Naive thymus-derived CD8-positive, alpha-beta T cell (primary cell): ENCODE data around the gene TBC1D24. TPM values are rescaled to one million over a fixed set of nuclear protein-coding genes. Genes with fewer than 3 reads are reported as not detected.
A peak's percentile ranks its signal among the peaks of the same experiment; 100 is the strongest.

ENCODE experiments used
- ATAC-seq, 2 donors: fragments of 150-1000 bp; cut with Tn5 transposase in 1 of 2; sonication (Bioruptor Pico), chemical (Tn5 transposase) in 1 of 2; 1 replicate in 1 of 2; 2 replicates in 1 of 2; pipeline ENCODE4 v1.10.0; 2021; ENCODE audit warnings: mild to moderate bottlenecking in 2 of 2, moderate library complexity in 2 of 2
- POLR2A ChIA-PET: fragments of 350-600 bp; sonication (Branson Sonifier 250); formaldehyde crosslinking; loops from one replicate; lab custom pipeline; 2021; ENCODE audit warnings: antibody characterized with exemption; lab: Charles Lee
- DNase-seq, 10 donors: peaks; one replicate each; pipeline versions ENCODE4 v3.0.0 to v3.0.0-alpha.2; 2020 to 2022
- H3K27ac Mint-ChIP-seq, 10 donors: one replicate each; pipeline ENCODE4 v1.8.0; 2020 to 2022; ENCODE audit warnings: mild to moderate bottlenecking in 10 of 10, mixed read lengths in 10 of 10, moderate library complexity in 4 of 10, inconsistent platforms in 1 of 10
- H3K27me3 Mint-ChIP-seq, 5 donors: one replicate each; pipeline ENCODE4 v1.8.0; 2021 to 2022; ENCODE audit warnings: mixed read lengths in 5 of 5
- H3K36me3 Mint-ChIP-seq, 3 donors: one replicate each; pipeline ENCODE4 v1.8.0; 2020 to 2022; ENCODE audit warnings: mixed read lengths in 3 of 3, mild to moderate bottlenecking in 2 of 3, inconsistent platforms in 1 of 3
- H3K4me1 Mint-ChIP-seq, 4 donors: one replicate each; pipeline ENCODE4 v1.8.0; 2021 to 2022; ENCODE audit warnings: mixed read lengths in 4 of 4
- H3K4me3 Mint-ChIP-seq, 10 donors: one replicate each; pipeline ENCODE4 v1.8.0; 2020 to 2022; ENCODE audit warnings: mild to moderate bottlenecking in 10 of 10, mixed read lengths in 10 of 10, moderate library complexity in 6 of 10, inconsistent platforms in 1 of 10
- H3K9me3 Mint-ChIP-seq, 9 donors: one replicate each; pipeline ENCODE4 v1.8.0; 2020 to 2022; ENCODE audit warnings: mixed read lengths in 9 of 9, mild to moderate bottlenecking in 3 of 9, inconsistent platforms in 1 of 9, moderate library complexity in 1 of 9
- polyA plus RNA-seq, 3 donors: library from polyadenylated mRNA; unstranded; fragments of 300-500 nt; fragmentation: Illumina TruSeq; gene quantifications; one replicate each; pipeline ENCODE4 v1.2.3, GENCODE V29; 2021
- total RNA-seq, 8 experiments: library from RNA in 2 of 8; stranded (reverse) in 2 of 8; gene quantifications; one replicate each; pipeline ENCODE4 v1.2.3 and lab custom pipeline; 2021 to 2026

The TBC1D24 gene
- total and polyA plus RNA-seq, 5 experiments from 2014 or later: 2.6 to 17.3 (median 3.0) TPM

DNA sequence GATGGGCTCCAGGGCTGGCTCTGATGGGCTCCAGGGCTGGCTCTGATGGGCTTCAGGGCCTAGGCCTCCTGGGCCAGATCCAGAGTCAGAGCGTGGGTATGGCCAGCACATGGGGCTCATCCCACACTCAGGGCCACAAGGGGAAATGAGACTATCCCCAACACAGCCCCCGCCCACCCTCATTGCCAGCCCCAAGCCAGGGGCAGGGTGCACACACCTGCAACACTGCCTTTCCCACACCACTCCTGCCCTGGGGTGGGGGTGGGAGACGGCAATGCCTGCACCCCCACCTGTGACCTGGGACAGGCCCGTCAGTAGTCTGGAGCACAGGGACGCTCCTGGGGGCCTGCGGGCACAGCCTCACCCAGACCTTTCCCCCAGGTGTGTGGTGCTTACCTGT is 24.5 kb downstream of the TBC1D24 start:
- DNase-seq (no peak), ATAC-seq (no peak)
- no peak overlapping the region for H3K4me3 Mint-ChIP-seq
- no peaks in the 10 kb centered on the region for H3K27me3 Mint-ChIP-seq
- no peak overlapping the region for H3K27ac Mint-ChIP-seq
- no peaks in the 10 kb centered on the region for H3K9me3 Mint-ChIP-seq
- peaks cover 0 to 7% (median 5%) of the 10 kb centered on the region in 3 donors for H3K36me3 Mint-ChIP-seq
- POLR2A ChIA-PET: interaction anchor here (2.9 kb wide), 1 partner anchor 14 kb away, joined by 13 read pairs; the partner anchor contains the start of gene ATP6V0C
- peaks cover 0 to 2% (median under 1%) of the 10 kb centered on the region in 4 donors for H3K4me1 Mint-ChIP-seq

GRCh38 chr16:2499890-2500429 is 25.0 kb downstream of the TBC1D24 start:
- Mint-ChIP-seq H3K4me1 (peaks cover 0 to 2% (median under 1%) of the 10 kb centered on the region in 4 donors), H3K27me3 (no peaks in the 10 kb centered on the region), H3K9me3 (no peaks in the 10 kb centered on the region), H3K4me3 (no peak overlapping the region), H3K36me3 (peaks cover 0 to 7% (median 5%) of the 10 kb centered on the region in 3 donors), H3K27ac (no peak overlapping the region)
- ATAC-seq (no peak), DNase-seq (no peak)
- POLR2A ChIA-PET: interaction anchor here (0.6 to 2.9 kb wide), 2 partner anchors 14 to 25 kb away, joined by 3 to 13 read pairs; partner anchors contain the start of gene ATP6V0C

- Mint-ChIP-seq H3K9me3 (no peaks in the 10 kb centered on the region), H3K27ac (no peak overlapping the region), H3K36me3 (peaks cover 0 to 7% (median 5%) of the 10 kb centered on the region in 3 donors), H3K4me1 (peaks cover 0 to 2% (median under 1%) of the 10 kb centered on the region in 4 donors), H3K4me3 (no peak overlapping the region), H3K27me3 (no peaks in the 10 kb centered on the region)
- POLR2A ChIA-PET: interaction anchor here (0.6 to 2.9 kb wide), 7 partner anchors 13 to 483 kb away, joined by 3 to 13 read pairs (median 5); partner anchors contain the start of genes ABCA3, ATP6V0C and TRAF7
- no peak for DNase-seq
- ATAC-seq: no peak
Observed at GRCh38 chr16:2500430-2500917, 25.5 kb downstream of the TBC1D24 start.

- Mint-ChIP-seq H3K4me3 (no peak overlapping the region), H3K4me1 (peaks cover 0 to 2% (median under 1%) of the 10 kb centered on the region in 4 donors), H3K27me3 (no peaks in the 10 kb centered on the region), H3K9me3 (no peaks in the 10 kb centered on the region), H3K27ac (no peak overlapping the region), H3K36me3 (peaks cover 0 to 7% (median 5%) of the 10 kb centered on the region in 3 donors)
- DNase-seq (peak; percentile 65 to 86 (median 80)), ATAC-seq (peak; percentile 97 to 99)
- POLR2A ChIA-PET: interaction anchor here (0.6 to 2.9 kb wide), 7 partner anchors 12 to 484 kb away, joined by 3 to 13 read pairs (median 5); partner anchors contain the start of genes ABCA3, ATP6V0C and TRAF7
Observed at GRCh38 chr16:2500918-2501750, 26.2 kb downstream of the TBC1D24 start.

GRCh38 chr16:2501946-2502895 is 27.3 kb downstream of the TBC1D24 start:
- Mint-ChIP-seq H3K27ac (peak overlapping the region in 1 of 10 donors; percentile 24), H3K36me3 (peaks cover 0 to 5% (median 5%) of the 10 kb centered on the region in 3 donors), H3K4me1 (peaks cover 0 to 5% (median 2%) of the 10 kb centered on the region in 4 donors), H3K4me3 (no peak overlapping the region), H3K27me3 (no peaks in the 10 kb centered on the region), H3K9me3 (no peaks in the 10 kb centered on the region)
- ATAC-seq: no peak
- no peak for DNase-seq
- POLR2A ChIA-PET: interaction anchor here (1.6 to 2.9 kb wide), 3 partner anchors 11 to 348 kb away, joined by 7 to 13 read pairs (median 9); partner anchors contain the start of genes ATP6V0C and TRAF7

GRCh38 chr16:2505695-2506094 is 30.8 kb downstream of the TBC1D24 start:
- Mint-ChIP-seq H3K4me1 (peaks cover 0 to 31% (median 2%) of the 10 kb centered on the region in 4 donors), H3K27me3 (no peaks in the 10 kb centered on the region), H3K9me3 (no peaks in the 10 kb centered on the region), H3K36me3 (no peaks in the 10 kb centered on the region), H3K4me3 (no peak overlapping the region), H3K27ac (peak overlapping the region in 3 of 10 donors; percentile 11 to 44 (median 36))
- POLR2A ChIA-PET: no interaction called here
- ATAC-seq (no peak), DNase-seq (no peak)

DNA sequence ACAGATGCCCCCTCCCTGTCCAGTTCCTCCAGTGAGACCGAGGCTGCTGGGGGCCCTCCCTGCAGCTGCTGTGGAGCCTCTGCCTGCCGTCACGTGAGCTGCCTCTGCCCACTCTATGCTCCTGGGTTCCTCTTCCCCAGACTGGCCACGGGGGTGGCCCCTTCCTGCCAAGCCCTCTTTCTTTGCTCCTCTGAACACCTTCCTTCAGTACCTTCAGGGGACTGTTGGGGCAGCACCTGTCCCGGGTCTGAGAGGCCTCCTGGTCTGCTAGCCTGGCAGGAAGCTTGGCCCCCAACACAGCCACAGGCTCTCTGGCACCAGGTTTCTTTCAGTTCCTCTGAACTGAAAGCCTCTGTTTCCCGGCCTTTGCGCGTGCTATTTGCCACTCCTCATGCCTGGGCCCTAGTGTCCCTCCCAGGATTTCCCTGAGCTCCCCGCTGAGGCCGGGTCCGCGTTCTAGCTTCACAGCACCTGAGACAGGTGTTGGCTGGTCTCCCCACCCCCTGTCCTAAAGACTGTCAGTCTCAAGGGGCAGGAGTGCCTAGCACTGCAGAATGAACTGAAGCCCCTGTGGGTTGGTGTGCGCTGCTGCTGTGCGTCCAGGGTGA is 32.2 kb downstream of the TBC1D24 start:
- H3K9me3 Mint-ChIP-seq: no peaks in the 10 kb centered on the region
- DNase-seq: no peak
- H3K4me3 Mint-ChIP-seq: peak overlapping the region in 1 of 10 donors; percentile 32
- H3K27me3 Mint-ChIP-seq: no peaks in the 10 kb centered on the region
- POLR2A ChIA-PET: no interaction called here
- H3K36me3 Mint-ChIP-seq: no peaks in the 10 kb centered on the region
- peaks cover 0 to 38% (median 4%) of the 10 kb centered on the region in 4 donors for H3K4me1 Mint-ChIP-seq
- H3K27ac Mint-ChIP-seq: peak overlapping the region in 2 of 10 donors; percentile 52 to 75
- ATAC-seq: peak; percentile 14 to 72

- peaks cover 4 to 43% (median 8%) of the 10 kb centered on the region in 4 donors for H3K4me1 Mint-ChIP-seq
- H3K27ac Mint-ChIP-seq: peak overlapping the region in 1 of 10 donors; percentile 75
- POLR2A ChIA-PET: no interaction called here
- no peaks in the 10 kb centered on the region for H3K9me3 Mint-ChIP-seq
- no peak for DNase-seq
- H3K36me3 Mint-ChIP-seq: no peaks in the 10 kb centered on the region
- no peak for ATAC-seq
- H3K27me3 Mint-ChIP-seq: no peaks in the 10 kb centered on the region
- H3K4me3 Mint-ChIP-seq: peak overlapping the region in 1 of 10 donors; percentile 32
Observed at GRCh38 chr16:2507665-2508064, 32.7 kb downstream of the TBC1D24 start.

- no peak overlapping the region for H3K4me3 Mint-ChIP-seq
- POLR2A ChIA-PET: no interaction called here
- H3K4me1 Mint-ChIP-seq: peaks cover 11 to 50% (median 15%) of the 10 kb centered on the region in 4 donors
- no peaks in the 10 kb centered on the region for H3K27me3 Mint-ChIP-seq
- DNase-seq (no peak), ATAC-seq (no peak)
- H3K9me3 Mint-ChIP-seq: peaks cover 0 to under 1% (median 0%) of the 10 kb centered on the region in 9 donors
- H3K27ac Mint-ChIP-seq: peak overlapping the region in 3 of 10 donors; percentile 39 to 75 (median 63)
- no peaks in the 10 kb centered on the region for H3K36me3 Mint-ChIP-seq
Observed at GRCh38 chr16:2508722-2509400, 33.9 kb downstream of the TBC1D24 start.

DNA sequence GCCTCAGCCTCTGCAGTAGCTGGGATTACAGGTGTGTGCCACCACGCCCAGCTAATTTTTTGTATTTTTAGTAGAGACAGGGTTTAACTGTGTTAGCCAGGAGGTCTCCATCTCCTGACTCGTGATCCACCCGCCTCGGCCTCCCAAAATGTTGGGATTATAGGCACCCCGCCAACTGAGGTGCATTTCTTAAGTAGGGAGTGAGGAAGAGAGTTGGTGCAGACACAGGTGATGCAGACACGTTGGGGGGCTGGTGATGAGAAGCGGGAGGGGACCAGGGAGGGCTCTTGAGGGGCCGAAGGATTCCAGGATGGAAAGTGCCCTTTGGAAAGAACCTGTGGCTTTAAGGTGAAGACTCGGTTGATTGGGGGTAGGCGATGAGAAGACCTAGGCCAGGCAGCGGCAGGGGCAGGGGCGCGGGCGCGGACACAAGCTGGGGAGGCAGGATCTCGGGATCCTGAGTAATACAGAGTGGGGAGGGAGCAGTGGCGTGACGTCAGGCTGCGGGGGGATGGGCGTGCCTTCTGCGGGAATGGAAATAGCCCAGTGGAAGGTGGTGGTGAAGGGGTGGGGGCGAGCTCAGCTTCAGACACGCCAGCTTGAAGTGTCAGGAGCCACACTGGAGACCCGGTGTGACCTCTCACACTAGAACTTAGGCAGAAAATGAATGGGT is 36.3 kb downstream of the TBC1D24 start:
- peak overlapping the region in 2 of 10 donors; percentile 21 to 44 for H3K4me3 Mint-ChIP-seq
- ATAC-seq: no peak
- peaks cover 0 to 4% (median 0%) of the 10 kb centered on the region in 3 donors for H3K36me3 Mint-ChIP-seq
- peaks cover 0 to 3% (median 0%) of the 10 kb centered on the region in 9 donors for H3K9me3 Mint-ChIP-seq
- DNase-seq: no peak
- peak overlapping the region in 2 of 10 donors; percentile 3 to 50 for H3K27ac Mint-ChIP-seq
- H3K4me1 Mint-ChIP-seq: peaks cover 20 to 66% (median 31%) of the 10 kb centered on the region in 4 donors
- no peaks in the 10 kb centered on the region for H3K27me3 Mint-ChIP-seq
- POLR2A ChIA-PET: interaction anchor here (1.5 to 6.8 kb wide), 2 partner anchors 10 to 23 kb away, joined by 5 to 146 read pairs; partner anchors contain the start of genes CEMP1 and PDPK1
